Measurements from ENCODE around the gene TRPC3.

- no peak for TF ChIP-seq POLR2A (IDR thresholded peaks at IDR 0.05; ENCODE audit: low read depth, low read length)
- no peak for TF ChIP-seq POLR2AphosphoS5 (IDR thresholded peaks at IDR 0.05; ENCODE audit: low read depth, low read length)
- TF ChIP-seq TAF1 (IDR thresholded peaks at IDR 0.05; ENCODE audit: borderline replicate concordance, low read depth, low read length), result no peak
Observed at GRCh38 chr4:122000849-122001248, 49.0 kb upstream of the TRPC3 start.
